ENCODE results near the gene TRIO. TPM values are rescaled to one million over a fixed set of nuclear protein-coding genes. Genes with fewer than 3 reads are reported as not detected.
"Not testable (repeated sequence)": the region's sequence is repeated elsewhere in the genome, so short reads cannot be mapped to it uniquely, and the experiment has no call there.

The TRIO gene
- total RNA-seq, 1 donor from 2014 or later: 95.6 TPM

DNA sequence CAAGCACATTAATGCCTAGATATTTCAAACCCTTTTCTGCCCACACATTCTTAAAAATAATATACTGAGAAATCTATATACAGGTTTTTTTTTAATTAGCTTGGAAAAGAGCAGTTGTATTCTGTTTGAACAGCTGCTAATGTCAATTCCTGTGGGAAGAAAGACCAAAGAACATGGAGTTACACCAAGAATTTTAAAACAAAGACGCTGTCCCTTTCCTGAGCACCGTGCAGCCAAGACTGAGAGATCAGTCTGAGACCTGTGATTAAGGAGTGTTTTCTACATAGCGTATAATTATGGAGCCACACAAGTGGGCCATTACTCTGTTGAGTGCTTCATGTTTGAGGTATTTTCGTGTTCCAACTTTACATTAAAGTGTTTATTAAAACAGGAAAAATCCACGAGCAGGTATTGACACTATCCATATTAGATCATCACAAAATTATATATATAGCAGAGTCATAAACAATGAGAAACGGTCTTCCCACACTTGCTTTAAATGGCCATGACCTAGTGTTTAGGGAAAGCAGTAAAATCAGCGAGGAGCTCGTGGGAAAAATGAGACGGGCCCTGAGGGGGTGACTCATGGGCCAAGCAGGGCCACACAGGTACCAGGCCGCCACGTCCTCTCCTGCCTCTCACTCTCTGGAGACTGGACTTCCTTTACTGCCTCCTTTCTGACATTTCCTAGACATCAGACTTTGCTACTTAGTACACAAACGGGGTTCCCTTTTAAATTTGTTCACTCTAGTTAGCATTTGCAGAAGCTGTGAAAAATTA, 285.4 kb downstream of the TRIO start:
- DNase-seq (ENCODE audit: low read depth in 2 of 2): peak in 1 of 2 donors; percentile 73

DNA sequence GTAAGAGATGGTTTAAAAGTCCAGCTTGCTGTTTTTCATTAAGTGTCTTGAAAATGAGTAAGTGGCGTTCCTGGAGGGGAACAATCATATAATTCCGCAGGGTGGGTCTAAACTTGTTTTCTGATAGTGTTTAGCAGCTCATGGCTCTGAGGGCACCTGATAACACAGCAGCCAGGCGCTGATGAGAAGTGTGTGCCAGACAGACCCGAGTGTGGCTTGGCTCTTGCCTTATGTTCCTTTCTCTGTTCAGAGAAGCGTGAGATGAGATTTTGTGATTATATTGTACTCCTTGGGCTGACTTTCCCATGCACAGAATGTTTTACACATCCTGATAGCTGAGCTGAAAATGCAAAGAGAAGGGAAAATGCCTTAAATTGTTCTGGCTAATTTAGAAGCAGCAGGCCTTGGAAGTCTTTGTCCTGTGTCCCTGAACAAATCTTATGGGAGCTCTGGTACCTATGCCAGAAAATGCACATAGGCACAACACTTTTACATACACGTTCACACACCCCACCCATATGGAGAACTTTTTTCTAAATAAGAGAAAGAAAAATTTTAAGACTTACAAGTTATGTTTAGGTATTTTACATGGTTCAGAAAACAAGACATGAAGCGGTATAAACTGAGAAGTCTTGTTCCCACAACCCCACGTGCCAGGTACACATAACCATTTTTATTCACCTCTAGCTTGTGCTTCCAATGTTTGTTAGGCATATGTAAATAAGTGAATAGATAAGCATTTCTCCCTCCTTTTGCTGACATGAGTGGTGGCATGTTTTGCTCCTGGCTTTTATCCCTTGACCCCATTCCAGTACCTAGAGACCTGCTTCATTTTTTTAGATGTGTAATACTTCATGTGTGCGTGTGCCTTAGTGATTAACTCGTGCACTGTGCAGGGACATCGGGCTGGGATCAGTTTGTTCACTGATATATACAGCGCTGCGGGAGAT, 286.2 kb downstream of the TRIO start:
- no peak for DNase-seq (ENCODE audit: low read depth in 2 of 2)

DNA sequence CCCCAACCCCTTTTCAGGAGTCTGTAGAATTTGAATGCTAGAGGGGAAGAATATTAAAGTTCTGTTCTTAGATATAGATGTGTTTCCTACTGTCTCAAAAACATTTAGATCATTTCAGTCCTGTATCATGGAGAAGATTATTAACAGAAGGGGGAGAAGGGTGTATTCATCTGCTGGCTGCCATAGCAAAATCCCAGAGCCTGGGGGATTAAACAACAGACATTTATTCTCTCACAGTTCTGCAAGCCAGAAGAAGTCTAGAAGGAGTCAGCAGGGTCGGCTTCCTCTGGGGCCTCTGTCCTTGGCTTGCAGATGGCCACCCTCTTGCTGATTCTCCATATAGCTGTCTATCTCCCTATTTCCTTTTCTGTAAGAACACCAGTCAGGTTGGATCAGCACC, 288.4 kb downstream of the TRIO start:
- DNase-seq (ENCODE audit: low read depth in 2 of 2): no peak

DNA sequence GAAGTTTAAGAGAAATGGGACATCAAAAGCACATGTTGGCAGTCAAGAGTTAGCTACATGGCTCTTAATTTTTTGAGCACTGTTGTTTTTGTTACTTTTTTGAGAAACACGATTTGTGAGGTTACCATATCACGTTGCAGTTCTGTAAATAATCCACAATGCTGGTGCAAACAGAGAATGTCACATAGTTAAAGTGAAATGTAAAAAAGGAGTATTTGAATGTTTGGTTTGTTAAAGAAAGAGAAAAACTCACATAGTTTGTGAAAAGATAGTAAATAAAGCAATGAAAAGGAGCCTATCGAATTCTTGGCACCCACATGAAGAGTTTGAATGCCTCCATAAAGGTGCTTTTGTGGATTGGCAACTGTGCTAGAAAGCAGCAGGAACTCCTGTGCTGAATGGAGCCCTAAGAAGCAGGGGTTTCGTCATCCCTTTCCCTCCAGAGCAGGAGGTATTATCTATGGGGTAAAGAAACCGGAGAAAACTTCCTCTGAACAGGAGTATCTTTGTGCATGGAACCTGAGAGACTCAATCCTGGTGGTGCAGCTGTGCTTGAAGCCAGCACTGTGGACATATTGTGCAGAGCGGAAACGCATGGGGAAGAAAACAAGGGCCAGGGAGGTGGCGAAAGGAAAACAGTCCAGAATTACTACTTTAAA, 289.9 kb downstream of the TRIO start:
- no peak for DNase-seq (ENCODE audit: low read depth in 2 of 2)

DNA sequence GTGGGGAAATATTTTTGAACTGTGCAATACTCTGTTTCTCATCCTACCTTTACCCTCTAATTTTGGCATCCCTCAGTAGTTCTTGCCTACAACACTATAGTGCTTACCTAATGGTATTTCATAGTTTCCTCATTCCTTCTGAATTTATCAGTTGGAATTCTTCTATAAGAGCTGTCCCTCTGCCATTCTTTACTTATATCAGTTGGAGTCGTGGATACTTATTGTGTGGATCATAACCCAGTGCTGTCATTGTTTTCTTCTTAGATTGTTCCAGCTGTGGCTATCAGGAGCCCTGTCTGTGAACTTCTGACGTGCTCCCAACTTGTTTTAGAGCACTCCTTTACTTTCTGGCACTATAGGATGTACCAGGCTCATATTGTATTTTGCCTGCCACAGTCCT, 292.3 kb downstream of the TRIO start:
- DNase-seq (ENCODE audit: low read depth in 2 of 2): no peak

DNA sequence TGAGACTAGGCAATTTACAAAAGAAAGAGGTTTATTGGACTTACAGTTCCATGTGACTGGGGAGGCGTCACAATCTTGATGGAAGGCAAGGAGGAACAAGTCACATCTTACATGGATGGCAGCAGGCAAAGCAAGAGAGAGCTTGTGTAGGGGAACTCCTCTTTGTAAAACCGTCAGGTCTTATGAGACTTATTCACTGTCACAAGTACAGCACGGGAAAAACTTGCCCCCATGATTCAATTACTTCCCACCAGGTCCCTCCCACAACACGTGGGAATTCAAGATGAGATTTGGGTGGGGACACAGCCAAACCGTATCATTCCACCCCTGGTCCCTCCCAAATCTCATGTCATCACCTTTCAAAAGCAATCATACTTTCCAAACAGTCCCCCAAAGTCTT, 293.0 kb downstream of the TRIO start:
- not testable (repeated sequence) for DNase-seq (ENCODE audit: low read depth in 2 of 2)

DNA sequence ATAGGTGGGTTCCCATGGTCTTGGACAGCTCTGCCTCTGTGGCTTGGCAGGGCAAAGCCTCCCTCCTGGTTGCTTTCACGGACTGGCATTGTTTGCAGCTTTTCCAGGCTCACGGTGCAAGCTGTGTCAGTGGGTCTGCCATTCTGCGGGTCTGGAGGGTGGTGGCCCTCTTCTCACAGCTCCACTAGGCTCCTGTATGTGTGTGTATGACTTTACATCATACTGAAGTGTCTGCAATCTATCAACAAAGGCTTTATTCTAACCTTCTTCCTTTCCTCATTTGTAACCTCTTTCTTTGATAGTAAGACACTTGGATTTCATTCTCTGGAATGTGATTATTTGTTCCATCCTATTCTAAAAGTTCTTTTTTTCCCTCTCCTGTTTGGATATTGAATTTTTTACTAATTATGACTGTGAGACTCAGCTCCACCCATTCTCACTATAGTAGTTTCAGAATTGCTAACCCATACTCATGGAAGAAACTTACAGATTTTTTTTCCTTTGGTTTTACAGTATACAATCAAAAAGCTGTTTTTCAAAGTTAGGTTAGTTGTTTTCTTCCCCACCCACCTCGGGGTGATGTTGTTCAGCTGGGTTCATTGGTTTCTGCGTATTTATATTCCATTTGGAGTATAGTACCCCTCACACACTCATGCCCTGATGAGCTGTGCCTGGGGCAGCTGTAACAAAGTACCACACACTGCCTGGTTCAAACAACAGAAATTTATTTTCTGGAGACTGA, 293.8 kb downstream of the TRIO start:
- DNase-seq (ENCODE audit: low read depth in 2 of 2): no peak

DNA sequence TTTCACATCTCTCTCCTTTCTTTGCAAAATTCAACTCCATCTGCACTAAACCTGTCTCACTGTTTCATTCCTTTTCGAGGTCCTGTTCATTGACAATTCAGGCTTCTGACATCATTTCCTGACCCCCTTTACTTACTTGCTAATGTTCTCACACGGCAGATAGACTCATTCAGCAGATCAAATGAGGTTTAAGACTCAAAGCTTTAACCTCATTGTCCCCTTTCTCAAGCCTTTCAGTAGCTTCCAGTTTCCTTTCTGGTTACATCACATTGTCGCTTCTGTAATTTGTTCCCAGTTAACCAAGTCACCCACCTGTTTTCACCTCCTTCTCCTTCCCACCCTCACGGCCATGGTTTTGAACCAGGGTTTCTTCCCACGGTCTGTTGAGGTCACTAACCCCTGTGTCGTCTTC, 295.1 kb downstream of the TRIO start:
- no peak for DNase-seq (ENCODE audit: low read depth in 2 of 2)

DNA sequence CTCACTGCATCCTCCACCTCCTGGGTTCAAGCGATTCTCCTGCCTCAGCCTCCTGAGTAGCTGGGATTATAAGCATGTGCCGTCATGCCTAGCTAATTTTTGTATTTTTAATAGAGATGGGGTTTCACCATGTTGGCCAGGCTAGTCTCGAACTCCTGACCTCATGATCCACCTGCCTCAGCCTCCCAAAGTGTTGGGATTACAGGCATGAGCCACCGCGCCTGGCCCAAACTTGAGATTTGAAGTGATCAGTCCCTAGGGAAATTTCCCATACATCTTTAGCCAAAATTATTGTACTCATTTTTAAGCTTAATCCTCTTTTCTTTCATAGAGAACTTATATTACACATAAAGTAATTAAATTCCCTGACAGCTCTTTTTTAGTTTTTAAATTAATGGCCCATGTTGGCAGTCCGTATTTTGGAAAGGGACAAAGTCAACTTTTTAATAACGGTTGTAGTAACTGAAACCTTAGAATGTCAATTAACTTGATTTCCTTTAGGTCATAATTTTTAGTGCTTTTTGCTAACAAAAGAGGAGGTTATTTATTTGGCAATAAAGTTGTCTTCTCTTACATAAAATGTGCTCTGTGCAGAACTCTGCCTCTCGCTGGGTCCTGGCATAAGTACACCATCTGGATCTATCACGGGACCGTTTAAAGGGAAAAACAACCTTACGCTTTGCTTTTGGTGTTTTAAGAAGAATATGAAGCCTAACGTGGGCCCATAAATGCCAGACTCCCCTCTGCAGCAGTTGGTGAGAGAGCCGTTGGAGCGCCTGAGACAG, 296.1 kb downstream of the TRIO start:
- DNase-seq (ENCODE audit: low read depth in 2 of 2): no peak

DNA sequence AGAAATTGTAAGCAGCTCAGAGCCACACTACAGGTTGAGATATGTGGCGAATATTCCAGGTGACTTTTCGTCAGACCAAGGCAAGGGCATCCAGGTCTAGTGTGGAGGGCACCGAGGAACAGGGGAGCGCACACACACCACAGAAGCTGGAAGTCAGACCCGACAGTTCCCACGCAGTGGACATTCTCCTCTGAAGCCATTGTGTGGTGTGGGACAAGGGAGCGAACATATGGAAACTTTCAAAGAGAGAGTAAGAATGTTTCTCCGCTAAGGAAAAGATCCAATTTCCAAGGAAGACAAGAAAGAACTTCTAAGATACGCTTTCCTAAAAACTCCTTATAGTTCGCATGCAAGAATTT, 297.1 kb downstream of the TRIO start:
- no peak for DNase-seq (ENCODE audit: low read depth in 2 of 2)

DNA sequence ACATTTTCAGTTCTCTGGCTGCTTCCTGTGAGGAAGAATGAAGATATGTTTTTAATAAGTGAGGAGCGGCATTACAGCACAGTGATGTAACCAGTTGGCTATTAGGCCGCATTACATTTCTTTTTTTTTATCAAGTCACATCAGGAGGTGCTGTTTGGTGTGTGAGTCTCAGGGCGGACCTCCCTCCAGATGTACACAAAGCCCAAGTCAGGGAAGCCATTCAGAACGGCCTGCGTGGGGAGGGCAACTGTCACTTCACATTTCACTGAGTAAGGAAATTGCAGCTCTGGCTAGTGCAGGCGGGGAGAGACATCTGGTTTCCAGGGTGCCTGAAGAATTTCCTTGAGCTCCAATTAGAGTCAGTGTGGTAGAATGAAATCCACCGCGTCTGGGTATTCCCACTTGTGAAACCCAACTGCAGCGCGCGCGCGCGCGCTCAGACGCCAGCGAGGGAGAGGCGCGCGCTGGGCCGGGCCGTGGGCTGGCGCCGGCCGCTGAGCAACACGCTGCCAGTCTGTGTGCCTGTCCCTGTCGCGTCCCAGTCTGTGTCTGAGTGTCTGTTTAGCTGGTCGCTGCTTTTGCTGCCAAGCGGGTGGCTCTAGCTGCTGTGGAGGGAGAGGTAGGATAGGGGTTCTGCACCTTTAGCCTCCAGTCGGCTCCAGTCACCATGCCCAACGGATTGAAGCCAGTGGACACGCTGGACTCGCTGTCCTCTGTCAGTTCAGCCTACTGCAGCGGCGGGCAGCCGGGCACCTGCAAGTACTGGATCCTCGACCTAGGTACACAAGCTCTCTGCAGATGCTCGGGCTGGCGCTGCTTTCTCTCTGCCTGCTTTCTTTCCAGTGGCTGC, 297.7 kb downstream of the TRIO start:
- DNase-seq (ENCODE audit: low read depth in 2 of 2): peak in 1 of 2 donors; percentile 84

DNA sequence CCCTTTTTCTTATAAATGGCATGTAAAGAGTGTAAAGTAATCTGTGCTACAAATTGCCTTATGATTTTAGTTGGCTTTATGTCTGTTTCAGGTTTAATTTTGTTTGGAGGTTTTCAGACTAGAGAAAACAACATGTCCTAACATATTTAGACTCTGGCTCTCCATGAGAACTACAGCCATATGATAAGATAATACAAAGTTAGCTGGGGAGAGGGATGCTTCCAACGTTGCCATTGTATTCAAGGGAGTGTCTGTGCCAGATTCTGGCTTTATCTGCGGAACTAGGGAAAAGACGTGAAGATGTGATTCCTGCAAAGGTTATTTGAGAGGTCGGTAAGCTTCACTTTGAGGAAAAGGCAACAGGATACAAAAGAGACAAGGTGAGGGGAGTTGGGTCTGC, 298.5 kb downstream of the TRIO start:
- no peak for DNase-seq (ENCODE audit: low read depth in 2 of 2)

DNA sequence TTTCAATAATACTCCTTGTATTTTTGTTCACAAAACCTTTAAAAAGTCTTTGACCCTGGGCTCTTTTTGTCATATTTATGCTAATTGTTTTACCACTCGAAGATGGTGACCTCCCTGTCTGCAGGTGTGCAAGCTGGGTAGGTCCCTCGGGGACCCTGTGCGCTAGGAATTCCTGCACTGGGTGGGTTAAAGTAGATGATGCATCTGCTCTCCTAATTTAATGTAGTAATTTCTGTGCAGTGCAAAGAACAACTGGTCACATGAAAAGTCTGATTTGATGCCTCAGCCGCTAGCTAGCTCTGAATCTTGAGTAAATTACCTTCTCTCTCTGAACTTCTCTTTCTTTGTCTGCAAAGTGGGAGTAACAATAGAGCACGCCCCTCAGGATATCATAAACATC, 299.4 kb downstream of the TRIO start:
- no peak for DNase-seq (ENCODE audit: low read depth in 2 of 2)

DNA sequence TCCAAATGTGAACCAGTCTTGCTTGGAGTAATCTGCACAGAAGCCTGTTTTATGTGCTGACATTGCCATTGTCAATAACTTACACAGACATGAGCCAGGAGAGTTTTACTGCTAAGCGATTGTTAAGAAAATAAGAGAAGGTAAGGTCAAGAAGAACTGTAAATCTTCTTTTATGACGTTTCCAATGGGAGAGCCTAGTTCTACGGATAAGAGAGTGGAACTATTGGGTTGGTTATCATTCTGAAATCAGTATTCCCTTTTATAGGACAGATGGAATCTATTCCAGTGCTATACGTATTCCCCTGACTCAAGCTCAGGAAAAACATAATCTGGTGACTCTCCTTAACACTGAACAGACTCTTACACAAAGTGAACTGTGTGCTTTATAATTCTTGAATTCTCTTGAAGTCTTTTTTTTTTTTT, 300.5 kb downstream of the TRIO start:
- DNase-seq (ENCODE audit: low read depth in 2 of 2): no peak

DNA sequence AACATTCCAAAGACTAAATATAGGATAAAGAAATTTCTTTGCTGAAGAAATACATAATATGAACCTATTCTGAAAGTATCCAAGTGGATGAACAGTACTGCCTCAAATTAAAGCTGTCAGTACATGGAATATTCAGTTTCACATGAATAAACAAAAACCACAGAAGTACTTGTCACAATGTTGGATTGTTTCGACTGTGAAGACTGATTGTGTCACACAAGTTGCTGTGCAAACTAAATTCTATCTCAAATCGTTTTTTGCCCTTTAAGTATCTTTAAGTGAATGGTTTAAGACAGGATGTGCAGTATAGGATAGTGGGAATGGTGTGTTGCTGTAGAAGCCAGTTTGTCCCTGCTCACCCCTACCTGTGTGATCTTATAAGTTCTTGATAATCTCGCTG, 301.0 kb downstream of the TRIO start:
- DNase-seq (ENCODE audit: low read depth in 2 of 2): peak in 1 of 2 donors; percentile 15

DNA sequence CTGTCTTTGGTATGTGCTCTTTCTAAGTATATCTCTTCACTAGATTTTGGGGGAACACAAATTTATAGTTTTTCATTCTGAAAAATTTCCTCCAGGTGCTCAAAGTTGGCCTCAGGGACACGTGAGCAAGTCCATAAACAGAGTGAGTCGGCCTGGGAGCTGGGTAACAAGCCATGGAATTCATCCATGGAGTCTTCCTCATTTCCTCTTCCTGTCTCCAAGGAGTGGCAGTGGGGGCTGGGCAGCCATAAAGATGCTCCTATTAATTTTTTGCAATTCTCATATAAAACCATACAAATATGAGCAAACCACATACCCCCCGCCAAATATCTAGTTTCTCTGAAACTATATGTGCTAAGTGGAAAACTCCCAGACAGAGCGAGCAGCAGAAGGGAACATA, 301.9 kb downstream of the TRIO start:
- peak in 1 of 2 donors; percentile 79 for DNase-seq (ENCODE audit: low read depth in 2 of 2)

DNA sequence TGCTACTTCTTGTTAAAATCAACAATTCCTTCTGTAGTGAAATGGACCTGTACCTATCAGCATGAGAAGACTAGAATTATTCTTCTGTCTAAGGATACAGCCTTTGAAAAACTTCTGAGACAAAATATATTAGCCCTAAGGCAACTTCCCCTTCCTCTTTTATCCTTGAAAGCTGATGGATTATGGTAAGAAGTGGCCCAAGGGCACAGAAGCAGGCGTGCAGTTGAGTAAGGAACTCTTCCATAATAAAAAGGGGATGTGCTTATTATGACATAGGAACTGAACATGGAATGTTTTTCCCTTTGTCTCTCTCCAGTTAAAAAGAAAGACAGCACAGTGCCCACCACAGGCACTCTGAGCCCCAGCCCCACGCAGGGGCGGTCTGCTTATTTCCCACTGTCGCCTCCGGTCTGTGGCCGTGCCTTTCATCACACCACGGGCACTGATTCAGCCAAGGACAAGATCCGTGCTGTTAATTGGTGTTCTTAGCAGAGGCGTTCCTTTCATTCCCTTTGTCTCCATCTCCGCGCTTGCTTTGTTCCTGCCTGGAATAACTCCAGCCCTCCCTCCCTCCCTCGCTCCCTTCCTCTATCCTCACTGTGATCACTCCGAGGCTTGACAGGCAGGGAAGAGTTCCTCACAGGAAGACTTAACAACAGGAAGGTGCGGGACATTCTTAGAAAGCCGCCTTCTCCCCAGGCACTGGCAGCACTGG, 302.6 kb downstream of the TRIO start:
- DNase-seq (ENCODE audit: low read depth in 2 of 2): peak; percentile 52 to 70

DNA sequence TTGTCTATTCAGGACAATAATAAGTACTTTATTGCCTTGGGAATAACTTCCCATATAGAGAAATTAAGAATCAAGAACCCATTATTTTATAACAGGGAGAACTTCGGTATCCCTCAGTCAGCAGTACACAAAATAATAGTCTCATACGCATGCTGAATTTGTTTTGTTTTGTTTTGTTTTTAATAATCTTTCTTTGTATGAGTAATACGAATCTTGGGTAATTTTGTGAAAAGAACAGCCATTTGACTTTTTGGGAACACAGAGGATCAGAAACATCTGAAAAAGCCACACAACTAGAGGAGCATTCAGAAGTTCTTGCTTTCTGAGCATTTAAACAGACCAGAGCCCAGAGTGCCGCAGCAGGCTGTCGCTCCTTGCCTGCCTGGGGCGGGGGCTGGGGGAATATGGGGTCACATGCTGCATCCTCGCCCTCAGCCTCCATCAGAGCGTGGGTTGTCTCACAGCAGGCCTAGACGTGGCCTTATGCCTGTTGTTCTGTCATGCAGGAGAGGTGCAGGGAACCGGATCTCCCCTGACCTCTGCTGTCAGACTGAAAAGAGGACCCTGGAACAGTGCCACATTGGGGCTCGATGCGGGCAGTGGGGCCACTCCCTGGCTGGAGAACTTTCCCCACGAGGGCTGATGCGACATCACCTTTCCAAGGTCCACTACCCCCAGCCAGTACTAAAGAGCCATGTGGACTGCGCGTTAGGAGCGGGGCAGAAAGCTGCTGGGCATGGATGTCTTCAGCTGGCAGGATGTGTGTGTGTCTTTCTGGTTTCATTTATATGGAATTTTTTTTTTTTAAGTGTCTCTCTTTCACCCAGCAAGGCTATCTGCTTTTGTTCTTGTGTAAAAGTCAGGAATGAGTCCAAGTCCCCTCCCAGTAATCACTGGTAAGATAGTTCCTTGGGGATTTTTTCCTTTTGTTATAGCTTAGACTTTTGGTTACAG, 305.1 kb downstream of the TRIO start:
- DNase-seq (ENCODE audit: low read depth in 2 of 2): peak; percentile 48 to 80

Measured in lung microvascular endothelial cell (primary cell).